Cardiac fibroblast (primary cell): ENCODE measurements around the gene GPX6.

Source experiments
- DNase-seq, 2 donors: peaks; one replicate each; pipeline versions ENCODE4 v3.0.0 to v3.0.0-alpha.2; 2010; ENCODE audit warnings: low read depth in 2 of 2
- H3K4me3 ChIP-seq, 2 donors: replicated peaks in 1 of 2; 1 replicate in 1 of 2; 2 replicates in 1 of 2; pipeline ENCODE4 v1.5.1; 2011; ENCODE audit warnings: low read depth in 2 of 2, low read length in 2 of 2, mild to moderate bottlenecking in 2 of 2, moderate library complexity in 1 of 2
- TF ChIP-seq, protein P1 (sequence below): IDR thresholded peaks from one replicate; pipeline ENCODE4 v1.5.1; 2011; ENCODE audit warnings: low read depth, mild to moderate bottlenecking, low read length, inconsistent platforms

Gene GPX6, protein sequence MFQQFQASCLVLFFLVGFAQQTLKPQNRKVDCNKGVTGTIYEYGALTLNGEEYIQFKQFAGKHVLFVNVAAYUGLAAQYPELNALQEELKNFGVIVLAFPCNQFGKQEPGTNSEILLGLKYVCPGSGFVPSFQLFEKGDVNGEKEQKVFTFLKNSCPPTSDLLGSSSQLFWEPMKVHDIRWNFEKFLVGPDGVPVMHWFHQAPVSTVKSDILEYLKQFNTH

DNA sequence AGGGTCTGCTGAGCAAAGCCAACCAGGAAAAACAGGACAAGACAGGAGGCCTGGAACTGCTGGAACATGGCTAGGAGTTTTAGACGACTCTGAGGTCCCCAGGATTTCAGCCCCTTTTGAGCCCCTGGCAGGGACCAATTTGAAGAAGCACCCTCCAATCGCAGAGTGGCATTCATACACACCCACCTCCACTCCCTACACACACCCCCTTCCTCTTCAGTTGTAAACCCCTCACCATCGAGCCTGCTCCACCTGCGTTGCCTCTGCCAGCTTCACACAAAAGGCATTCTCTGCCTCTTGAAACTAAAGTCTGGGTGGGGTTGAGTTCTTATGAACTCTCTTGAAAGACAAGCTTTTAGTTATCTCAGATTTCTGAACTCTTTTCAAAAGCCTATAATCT is at the start of gene GPX6:
Gene GPX6 (minus strand): TSS at position 118 of the 400 bp plus-strand sequence. CDS start 50 bp downstream, at position 68.
- DNase-seq: no peak
- no peak within 1 kb of the TSS for H3K4me3 ChIP-seq
- TF ChIP-seq, protein P1, sequence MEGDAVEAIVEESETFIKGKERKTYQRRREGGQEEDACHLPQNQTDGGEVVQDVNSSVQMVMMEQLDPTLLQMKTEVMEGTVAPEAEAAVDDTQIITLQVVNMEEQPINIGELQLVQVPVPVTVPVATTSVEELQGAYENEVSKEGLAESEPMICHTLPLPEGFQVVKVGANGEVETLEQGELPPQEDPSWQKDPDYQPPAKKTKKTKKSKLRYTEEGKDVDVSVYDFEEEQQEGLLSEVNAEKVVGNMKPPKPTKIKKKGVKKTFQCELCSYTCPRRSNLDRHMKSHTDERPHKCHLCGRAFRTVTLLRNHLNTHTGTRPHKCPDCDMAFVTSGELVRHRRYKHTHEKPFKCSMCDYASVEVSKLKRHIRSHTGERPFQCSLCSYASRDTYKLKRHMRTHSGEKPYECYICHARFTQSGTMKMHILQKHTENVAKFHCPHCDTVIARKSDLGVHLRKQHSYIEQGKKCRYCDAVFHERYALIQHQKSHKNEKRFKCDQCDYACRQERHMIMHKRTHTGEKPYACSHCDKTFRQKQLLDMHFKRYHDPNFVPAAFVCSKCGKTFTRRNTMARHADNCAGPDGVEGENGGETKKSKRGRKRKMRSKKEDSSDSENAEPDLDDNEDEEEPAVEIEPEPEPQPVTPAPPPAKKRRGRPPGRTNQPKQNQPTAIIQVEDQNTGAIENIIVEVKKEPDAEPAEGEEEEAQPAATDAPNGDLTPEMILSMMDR: no peak

DNA sequence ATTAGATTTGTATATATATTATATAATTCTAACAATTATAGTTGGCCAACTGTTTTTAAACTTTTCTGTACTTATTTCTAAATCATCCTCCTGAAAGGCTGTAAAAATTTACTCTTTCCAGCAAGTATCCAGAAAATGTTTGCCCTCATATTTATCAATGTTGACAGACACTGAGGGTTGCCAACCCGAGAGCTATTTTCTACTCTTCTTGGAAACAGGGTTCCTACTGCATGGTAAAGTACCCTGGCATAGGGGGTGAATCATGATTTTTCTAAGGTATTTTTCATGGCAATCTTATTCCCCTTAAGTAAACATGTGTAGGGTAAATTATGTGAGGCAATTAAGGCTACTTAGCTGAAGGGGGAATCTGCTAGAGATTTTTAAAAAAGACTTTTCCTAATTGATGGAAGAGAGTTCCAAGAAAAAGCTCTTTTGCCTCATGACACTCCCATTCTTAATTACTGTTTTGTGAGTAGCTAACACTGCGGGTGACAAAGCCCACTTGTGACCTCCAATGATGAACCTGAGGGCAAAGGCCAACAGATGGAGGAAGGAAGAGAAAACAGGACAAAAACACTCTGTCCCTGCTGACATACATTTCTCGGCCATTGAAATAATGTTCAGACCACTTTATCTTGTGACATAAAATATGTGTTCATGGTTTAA is 48.0 kb upstream of the GPX6 start:
- no peak overlapping the region for H3K4me3 ChIP-seq
- TF ChIP-seq, protein P1: no peak
- no peak for DNase-seq

DNA sequence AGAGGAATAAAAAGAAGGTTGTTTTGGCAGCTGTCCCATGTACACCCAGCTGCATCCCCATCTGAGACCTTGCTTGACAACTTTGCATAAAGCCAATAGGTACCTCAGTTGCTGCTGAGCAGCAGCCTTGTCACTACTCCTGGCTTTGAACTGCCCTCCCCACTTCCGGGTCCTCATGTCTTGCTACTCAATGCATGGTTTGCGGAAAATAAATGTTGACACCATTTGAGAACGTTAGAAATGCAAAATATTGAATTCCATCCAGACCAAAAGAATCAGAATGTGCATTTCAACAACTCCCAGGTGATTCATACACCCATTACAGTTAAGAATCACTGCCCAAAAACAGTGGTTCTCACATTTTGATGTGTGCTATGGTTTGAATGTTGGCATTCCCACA is 43.0 kb upstream of the GPX6 start:
- no peak overlapping the region for H3K4me3 ChIP-seq
- DNase-seq: no peak
- TF ChIP-seq, protein P1: no peak

DNA sequence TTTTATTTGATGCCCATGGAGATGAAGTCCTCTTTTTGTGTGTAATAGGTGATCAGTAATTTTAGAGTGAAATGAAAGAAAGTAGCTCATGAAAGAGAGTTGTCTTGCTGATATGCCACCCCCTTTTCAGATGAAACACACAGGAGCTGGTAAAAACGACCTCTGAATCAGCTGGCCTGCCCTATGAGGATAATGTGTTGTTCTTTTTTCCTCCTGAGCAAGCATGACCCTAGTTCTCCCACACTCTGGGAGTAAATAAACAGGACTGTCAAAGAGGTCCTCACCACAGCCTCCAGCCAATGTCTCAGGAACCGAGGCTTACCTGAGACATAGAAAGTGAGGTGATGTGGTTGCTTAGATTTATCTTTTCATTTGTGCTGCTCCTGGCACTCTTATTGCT is 39.5 kb upstream of the GPX6 start:
- TF ChIP-seq, protein P1: no peak
- DNase-seq: no peak
- no peak overlapping the region for H3K4me3 ChIP-seq

DNA sequence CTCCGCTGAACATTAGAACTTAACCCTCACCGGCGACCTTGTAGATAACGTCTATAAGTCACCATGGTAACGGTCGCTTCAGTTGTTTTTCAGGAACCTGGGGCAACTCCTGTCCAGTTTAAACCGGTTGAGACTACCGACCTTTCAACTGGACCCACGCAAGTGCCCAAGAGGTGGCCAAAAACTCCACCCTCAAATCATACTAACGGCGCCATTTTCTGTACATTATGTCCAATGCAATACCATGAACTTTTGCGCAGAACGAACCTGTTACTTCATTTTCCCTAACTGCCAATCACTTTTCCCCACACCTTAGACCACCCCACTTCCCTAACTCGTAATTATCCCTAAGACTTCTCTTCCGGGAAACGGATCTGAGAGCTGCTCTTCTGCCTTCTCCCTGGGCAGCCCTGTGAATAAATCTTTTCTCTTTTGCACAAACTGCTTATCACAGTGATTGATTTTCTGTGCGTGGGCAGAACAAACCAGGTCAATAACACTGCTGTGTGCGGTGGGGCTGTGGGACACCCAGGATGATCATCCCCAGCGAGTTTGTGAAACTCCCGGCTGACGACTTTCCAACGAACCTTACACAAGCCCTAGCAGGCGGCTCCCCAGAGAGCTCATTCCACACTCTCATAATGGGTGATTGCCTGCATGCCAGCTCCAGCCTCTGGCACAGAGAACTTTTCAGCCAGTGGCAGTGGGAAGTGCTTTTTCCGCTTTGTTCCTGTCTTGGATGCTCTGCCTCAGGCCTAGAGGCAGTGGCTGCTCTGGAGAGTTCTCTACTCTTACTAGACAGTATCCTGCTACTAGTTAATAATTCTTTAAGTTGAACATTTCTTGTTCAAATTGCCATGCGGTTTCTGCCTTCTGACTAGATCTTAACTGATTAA is 38.6 kb upstream of the GPX6 start:
- no peak overlapping the region for H3K4me3 ChIP-seq
- TF ChIP-seq, protein P1: no peak
- DNase-seq: peak in 1 of 2 donors; percentile 21

DNA sequence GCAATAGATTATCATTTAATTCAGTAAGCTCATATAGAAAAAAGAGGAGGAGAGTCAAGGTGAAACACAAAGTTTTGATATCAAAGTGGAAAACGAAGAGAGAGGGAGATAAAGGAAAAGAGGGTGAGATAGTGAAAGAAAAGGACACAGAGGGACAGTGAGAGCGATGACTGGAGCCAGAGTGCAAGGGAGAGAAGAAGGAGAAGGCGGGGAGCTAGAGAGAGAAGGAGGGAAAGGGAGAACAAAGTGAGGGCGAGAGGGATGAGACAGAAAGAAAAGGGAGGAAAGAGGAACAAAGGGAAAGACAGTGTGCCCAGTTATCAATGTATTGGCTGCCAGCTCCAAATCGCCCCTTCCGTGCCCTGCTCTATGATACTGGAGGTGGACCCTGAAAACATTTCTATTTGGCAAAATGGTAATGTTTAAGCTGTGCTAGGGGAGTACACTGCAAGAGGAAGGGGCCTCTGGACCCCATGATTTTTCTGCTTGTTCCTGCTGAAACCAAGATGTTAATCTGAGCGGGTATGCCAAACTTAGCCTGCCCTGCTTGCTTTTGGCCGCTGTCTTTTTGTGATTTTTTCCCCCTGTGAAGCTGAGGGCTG is 37.9 kb upstream of the GPX6 start:
- TF ChIP-seq, protein P1: no peak
- no peak for DNase-seq
- no peak overlapping the region for H3K4me3 ChIP-seq
